NCI-H146 (cell line): ENCODE measurements around the gene KIF12.

Experiments
- DNase-seq: peaks from one replicate; lab custom pipeline; 2025; lab: John Stamatoyannopoulos, UW

Gene KIF12

GRCh38 chr9:114105236-114105635, 6.1 kb upstream of the KIF12 start:
- DNase-seq = no peak

GRCh38 chr9:114102484-114102883, 3.4 kb upstream of the KIF12 start:
- DNase-seq = no peak

- DNase-seq = no peak
Measured at GRCh38 chr9:114100536-114100935, 1.4 kb upstream of the KIF12 start.

GRCh38 chr9:114099669-114100270, 678 bp upstream of the KIF12 start:
- DNase-seq = no peak

- no peak for DNase-seq
Measured at GRCh38 chr9:114098021-114098935, 814 bp downstream of the KIF12 start.

DNA sequence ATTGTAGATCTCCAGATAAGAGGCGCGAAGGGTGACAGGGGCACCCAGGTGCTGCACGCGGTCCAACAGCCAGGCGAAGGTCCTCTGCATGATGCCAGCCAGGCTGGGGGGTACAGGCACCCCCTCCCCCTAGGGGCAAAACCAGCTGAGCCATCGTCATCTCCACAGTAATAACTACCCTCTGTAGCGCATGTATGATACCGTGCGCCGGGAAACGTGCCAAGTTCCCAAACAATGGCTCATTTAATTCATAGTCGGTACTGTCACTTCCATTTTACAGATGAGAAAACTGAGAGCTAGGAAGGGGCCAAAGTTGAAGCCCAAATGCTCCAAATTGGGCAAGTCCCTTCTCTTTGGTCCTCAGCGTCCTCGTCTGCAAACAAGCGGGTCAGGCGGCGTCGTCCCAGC, 1.5 kb downstream of the KIF12 start:
- DNase-seq = no peak

GRCh38 chr9:114096866-114097612, 2.1 kb downstream of the KIF12 start:
- DNase-seq = no peak

DNA sequence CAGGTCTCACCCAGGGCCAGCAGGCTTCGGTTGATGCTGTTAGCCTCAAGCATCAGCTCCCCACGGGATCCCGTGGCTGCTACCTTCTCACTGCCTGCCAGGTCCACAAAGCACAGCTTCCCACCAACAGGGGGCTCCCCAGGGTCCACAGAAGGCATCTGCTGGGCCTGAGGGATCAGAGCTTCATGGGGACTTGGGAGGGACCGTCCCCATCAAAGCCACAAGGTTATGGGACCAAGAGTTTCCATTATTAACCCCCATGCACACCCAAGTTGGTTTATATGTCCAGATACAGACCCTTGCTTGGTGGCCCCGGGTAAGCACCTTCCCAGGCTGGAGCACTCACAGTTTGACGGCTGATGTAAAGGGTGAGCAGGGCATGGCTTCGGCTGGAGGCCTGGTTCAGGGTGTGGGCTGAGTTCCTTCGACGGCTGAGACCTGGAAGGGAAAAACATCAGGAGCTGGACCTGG, 3.0 kb downstream of the KIF12 start:
- no peak for DNase-seq

DNA sequence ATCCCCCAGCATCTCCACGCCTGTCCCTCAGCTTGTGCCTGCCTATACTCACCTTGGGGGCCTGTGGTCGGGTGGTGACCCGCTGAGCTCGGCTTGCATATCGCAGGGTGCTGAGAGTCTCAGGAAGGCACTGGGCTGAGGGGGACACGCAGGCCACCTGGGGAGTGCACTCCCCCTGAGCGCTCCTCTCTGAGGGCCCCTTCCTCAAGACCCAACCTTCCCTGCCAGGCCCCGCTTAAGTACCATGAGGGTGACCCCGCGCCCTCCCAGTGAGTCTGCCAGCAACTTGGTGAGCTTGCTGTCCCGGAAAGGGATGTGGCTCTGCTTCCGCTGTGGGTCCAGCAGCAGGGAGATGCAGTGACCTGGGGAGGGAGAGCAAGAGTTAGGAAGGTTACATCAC, 4.1 kb downstream of the KIF12 start:
- DNase-seq = no peak

GRCh38 chr9:114093761-114094505, 5.2 kb downstream of the KIF12 start:
- DNase-seq = no peak

DNA sequence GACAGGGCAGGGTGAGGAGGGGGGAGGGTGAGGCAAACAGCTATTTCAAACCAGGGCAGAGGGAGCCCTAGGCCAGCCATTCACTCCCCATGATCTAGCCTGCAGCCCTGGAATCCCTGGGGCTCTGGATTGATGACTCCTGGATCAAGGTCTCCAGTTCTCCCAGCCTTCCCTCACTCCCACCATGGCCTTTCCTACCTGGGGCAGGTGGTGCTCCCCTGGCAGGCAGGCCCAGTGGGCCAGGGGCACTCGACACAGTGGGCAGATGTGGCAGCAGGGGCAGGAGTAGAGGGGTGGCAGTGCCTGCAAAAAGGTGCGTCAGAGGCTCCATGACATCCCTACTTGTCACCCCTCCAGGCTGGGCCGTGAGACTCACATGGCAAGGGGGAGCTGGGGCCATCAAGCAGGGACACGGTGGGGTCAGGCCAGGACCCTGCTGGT, 6.0 kb downstream of the KIF12 start:
- DNase-seq = no peak

DNA sequence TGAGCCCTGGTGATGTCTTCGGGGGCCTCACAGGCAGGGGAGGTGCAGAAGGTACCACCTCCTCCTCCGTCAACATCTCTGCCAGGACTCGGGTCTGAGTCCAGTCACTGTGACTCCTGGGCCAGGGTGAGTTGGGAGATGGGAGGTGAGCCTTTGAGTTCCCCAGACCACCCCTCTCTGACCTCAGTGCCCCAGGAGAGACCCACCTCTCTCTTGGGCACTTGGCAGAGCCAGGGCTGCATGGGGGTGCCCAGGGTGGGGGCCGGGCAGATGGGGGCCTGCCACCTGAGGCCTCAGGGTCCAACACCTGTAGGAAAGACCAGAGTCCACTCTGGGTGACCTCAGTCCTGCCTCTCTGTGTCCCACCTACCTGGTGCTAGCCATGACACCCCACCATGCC, 6.8 kb downstream of the KIF12 start:
- DNase-seq = no peak

- no peak for DNase-seq
Measured at GRCh38 chr9:114091711-114092110, 7.4 kb downstream of the KIF12 start.

DNA sequence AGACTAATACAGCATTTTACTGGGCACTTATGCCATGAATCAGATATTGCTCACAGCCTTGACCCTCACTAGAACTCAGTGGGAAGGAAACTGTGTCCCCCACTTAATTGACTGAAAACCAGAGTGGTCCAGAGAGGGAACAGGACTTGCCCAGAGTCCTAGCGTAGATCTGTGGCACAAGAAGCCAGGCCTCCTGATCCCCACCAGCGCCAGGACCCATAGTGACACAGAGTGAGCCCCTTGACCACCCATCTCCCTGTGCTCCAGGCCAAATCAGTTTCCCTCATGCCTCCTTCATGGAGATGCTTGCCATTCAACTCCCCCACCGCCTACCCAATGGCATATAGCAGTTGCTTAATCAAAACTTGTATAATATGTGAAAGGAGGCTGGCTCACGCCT, 8.3 kb downstream of the KIF12 start:
- no peak for DNase-seq

- DNase-seq = no peak
Measured at GRCh38 chr9:114089206-114089840, 9.8 kb downstream of the KIF12 start.

- no peak for DNase-seq
Measured at GRCh38 chr9:114088571-114089170, 10.4 kb downstream of the KIF12 start.

- no peak for DNase-seq
Measured at GRCh38 chr9:114087721-114088120, 11.4 kb downstream of the KIF12 start.

- no peak for DNase-seq
Measured at GRCh38 chr9:114086607-114087006, 12.5 kb downstream of the KIF12 start.

- DNase-seq = no peak
Measured at GRCh38 chr9:114086009-114086408, 13.1 kb downstream of the KIF12 start.

GRCh38 chr9:114085387-114085789, 13.7 kb downstream of the KIF12 start:
- DNase-seq = no peak
